HG03354 (cell line): ENCODE measurements around the gene MB21D2.

ENCODE experiments used
- ATAC-seq: cut with Tn5 transposase; IDR thresholded peaks from one replicate; pipeline ENCODE4 v1.9.1; 2021; ENCODE audit warnings: mild to moderate bottlenecking; ENCODE audit not compliant: unreplicated experiment, poor library complexity, severe bottlenecking

MB21D2 gene

DNA sequence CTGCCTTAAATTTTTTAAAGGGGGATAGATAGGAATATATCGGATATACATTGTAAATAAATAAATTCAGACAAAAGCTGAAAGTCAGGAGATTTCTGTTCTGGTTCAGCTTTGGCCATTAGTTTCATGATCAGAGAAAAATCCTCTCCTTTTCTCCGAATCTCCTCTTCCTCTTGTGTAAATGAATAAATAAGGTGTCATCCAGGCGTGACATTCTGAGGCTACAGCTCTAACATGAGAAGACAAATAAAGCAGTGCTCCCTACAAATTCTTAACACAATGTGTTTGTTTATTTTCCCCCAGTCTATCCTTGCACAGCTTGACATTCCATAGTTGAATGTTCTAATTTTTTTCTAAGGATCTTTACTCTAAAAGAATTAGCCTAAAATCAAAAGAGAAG lies 9.4 kb upstream of the MB21D2 start:
- ATAC-seq: no peak

DNA sequence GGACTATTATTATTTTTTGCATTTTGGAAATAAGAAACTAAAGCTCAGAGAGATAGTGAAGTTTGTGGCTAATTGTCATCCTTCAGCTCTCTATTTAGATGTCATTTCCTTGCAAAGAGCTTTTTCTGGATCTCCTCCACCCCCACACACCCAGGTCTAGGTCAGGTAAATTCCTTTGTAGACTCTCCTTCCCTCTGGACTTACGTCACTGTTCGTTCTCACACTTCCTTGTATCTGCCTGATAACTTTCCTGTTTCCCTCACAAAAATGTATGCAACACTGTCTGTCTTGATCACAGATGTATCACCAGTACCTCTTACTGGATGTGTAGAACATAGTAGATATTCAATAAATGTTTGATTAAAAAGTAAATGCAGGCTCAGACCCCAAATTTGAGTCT lies 6.1 kb upstream of the MB21D2 start:
- no peak for ATAC-seq

DNA sequence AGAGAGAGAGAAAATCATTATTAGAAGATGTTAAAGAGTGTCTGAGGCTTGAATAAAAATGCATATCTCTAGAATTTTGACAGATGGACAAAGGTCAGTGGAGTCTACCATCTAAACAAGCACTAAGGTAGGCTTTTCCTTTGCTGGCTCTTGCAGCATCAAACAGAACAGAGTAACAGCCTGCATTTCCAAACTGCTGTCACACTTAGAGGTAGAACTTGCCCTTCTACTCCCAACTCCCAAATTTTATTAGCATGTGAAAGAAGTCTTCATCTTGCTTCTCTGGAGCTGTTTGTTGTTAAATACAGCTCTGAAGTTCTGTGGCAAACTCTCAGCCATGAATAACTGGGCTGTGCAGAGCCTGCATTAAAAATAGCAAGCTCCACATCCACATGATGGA lies 4.1 kb upstream of the MB21D2 start:
- no peak for ATAC-seq

DNA sequence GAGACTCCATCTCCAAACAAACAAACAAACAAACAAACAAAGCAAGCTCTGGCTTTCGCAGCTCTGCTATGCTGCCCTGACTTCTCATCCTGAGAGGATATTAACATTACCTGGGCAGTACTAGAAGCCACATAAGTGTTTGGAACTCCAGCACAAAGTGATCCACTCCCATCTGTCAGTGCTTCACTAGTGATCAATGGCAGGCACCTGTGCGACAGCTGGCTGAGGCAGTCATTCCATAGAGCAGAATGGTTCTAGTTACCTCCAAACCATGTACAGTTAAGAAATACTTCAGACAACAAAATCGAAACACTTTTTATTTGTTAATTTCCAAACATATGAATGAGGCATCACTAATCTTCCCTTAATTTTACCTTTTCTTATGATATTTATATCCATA lies 2.8 kb upstream of the MB21D2 start:
- no peak for ATAC-seq

DNA sequence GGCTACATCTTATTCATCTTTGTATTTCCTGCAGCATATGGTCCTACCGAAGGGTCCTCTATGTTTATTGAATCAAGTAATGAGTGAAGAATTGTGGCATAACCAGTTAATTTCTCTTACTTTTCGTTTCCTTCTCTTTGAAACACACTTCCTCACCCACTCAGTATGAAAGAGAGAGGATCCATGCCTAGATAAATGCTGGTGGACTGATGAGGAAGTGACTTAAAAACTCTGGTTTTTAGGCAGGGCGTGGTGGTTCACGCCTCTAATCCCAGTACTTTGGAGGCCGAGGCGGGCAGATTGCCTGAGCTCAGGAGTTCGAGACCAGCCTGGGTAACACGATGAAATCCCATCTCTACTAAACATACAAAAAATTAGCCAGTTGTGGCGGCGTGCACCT lies 2.2 kb upstream of the MB21D2 start:
- no peak for ATAC-seq

DNA sequence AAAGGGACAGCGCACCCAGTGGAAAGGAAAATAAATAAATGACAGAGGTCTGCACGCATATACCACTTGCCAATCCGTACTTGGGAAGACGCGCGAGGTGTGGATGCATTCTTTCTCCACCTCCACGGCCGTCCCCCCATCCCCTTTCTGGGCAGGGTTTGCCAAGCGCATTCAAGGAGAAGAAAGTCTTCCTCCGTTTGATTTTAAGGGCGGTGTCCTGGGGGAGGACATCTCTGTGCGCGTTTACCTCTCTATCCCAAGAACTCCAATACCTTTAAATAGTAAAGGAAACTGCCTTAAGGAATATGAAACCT lies 576 bp upstream of the MB21D2 start:
- ATAC-seq: no peak

DNA sequence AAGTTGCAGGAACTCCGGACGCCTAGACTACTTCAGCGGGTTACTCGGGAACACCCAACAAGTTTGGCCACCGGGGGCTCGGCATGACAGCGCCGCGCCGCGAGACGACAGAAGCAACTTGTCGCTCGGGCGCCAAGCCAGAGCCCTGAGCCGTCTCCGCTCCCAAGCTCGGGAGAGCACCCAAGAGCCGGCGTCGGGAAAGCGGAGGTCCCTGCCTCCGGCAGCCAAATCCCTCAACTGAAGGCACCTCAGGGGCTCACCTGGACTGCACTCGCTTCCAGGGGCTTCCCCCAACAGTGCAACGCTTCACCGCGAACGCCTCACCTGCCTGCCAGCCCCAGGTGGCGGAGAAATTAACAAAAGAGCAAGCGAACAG lies 640 bp downstream of the MB21D2 start:
- no peak for ATAC-seq

DNA sequence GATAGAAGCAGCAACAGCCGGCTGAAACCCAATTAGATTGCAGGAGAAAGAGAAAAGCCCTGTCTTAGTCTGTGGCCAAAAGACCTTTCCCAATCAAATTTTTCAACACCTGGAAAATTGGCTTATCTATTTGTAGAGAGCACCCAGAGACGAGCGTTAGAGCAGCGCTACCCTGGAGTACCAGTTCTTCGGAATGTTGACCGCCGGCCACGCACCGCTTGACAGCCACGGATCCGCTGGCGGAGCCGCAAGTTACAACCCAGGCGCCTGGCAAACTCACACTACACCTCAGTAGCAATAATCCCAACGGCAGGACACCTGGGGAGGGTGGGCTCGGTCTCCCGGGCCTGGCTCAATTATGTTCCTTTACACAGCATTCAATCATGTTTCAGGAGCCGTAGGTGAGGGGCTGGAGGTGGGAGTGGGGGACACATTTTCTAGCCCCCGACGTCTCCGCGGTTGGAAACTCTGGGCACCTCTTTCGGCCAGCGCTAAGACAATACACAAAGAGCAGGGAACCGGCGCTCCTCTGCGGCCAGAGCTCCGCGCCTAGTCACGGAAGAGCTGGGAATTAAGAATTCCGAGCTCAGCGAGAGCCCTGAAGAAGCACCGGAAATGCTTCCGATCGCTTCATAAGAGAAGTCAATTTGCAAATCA lies 1.2 kb downstream of the MB21D2 start:
- no peak for ATAC-seq

DNA sequence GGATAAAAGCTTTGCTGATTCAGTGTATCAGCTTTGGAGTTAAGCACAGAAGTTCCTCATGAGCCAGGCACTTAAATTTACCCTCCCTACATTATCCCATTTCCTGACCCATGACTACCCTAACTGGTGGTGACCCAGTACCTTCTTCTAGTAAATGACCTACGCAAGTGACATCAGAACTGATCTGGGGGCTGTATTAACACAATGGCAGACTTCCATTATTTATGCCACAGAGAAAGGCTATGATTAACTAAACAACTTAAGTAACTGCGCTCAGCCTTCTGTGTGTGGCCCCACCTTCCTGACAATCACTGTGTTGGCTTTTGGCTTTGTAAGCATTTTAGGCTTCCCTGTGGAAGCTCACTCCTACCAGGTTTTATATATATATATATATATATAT lies 1.9 kb downstream of the MB21D2 start:
- ATAC-seq: no peak

DNA sequence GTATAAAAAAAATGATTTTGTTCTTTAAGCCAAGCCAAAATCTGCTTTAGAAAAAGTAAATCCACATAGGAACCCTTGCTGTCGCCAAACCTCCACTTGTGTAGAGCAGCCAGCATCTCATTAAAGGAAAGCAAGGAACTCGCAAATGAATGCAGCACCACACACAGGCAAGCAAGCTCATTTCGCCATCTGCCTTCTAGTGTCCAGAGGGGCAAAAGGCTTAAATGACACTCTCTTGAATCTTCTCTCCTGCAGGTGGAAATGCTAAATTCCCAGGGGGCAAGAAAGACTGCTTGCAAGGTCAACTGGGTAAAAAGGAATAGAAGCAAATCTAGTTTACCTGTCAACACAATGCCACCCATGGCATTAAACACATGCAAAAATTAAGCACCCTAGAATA lies 2.4 kb downstream of the MB21D2 start:
- ATAC-seq: no peak

DNA sequence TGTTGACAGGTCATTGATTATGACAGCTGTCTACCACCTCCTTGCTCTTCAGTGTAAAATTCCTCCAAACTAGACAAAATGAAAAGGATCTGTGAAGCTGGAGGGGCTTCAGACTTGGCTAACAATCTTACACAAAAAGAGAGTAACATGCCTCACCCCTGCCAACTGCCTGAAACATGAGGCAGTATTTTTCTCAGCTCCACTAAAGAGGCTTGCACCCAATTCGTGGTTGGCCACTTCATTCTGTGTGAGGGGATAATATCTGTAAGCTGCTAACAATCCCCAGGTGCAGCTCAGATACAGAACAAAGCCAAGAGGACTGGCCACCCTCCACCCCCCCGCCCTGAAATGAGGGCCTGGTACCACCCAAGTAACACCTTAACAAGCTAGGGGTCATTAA lies 2.8 kb downstream of the MB21D2 start:
- ATAC-seq: no peak

DNA sequence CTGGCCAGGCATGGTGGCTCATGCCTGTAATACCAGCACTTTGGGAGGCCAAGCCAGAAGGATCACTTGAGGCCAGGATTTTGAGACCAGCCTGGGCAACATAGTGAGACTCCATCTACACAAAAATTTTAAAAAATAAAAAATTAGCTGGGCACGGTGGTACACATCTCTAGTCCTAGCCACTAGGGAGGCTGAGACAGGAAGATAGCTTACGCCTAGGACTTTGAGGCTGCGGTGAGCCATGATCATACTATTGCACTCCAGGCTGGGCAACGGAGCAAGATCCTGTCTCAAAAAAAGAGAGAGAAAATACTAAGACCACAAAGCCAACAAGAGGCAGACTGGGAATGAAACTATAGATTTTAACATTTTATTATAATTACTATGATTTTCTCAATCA lies 4.1 kb downstream of the MB21D2 start:
- no peak for ATAC-seq

DNA sequence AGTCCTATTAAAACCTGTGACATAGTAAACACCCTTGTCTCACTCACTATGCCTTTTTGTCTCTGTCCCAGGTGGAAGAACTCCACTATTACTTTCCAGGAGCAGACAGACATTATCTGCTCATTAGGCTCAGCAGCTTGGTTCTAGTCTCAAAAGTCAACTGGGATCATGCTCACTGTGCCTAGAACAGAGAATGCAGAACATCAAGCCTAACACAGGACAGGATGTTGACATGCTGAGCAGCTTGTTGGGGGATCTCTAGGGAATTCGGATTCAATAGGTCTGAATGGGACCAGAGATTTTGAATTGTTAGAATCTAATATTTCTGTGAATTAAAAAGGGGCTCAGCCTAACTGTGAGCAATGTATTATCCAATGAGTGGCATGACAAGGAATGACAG lies 6.4 kb downstream of the MB21D2 start:
- ATAC-seq: no peak

DNA sequence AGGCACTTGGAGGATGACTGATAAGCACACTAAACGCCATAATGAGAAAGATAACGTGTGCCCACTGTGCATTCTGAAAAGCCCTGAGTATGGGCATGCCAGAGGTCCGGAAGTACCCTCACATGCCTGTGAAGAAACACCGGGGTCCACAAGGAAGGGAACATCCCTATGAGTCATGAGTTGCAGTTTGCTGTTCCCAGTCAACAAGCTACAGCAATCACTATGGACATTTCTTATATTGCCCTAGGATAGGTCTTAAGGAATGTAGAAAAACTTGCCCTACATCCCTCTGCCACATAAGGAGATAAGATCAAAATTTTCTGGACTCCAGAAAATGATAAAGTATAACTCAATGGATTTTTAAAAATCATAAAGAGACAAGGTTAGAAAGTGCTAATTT lies 9.9 kb downstream of the MB21D2 start:
- no peak for ATAC-seq

DNA sequence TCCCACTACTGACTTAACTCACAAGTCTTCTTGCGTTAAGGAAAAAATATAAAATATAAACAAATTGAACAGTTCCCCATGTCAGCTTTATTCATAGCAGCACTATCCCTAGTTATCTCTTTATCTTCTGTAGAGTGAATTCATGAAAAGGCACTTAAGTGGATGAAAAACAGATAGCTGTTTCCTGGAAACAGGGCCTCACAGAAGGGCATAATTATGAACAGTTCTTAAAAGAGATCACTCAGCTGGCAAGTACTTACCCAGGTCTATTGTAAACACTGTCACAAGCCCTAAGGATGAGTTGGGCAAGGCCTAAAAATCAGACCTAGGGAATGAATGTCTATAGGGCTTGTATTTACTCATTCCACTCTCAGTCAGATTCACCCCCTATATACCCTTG lies 10.7 kb downstream of the MB21D2 start:
- ATAC-seq: no peak

DNA sequence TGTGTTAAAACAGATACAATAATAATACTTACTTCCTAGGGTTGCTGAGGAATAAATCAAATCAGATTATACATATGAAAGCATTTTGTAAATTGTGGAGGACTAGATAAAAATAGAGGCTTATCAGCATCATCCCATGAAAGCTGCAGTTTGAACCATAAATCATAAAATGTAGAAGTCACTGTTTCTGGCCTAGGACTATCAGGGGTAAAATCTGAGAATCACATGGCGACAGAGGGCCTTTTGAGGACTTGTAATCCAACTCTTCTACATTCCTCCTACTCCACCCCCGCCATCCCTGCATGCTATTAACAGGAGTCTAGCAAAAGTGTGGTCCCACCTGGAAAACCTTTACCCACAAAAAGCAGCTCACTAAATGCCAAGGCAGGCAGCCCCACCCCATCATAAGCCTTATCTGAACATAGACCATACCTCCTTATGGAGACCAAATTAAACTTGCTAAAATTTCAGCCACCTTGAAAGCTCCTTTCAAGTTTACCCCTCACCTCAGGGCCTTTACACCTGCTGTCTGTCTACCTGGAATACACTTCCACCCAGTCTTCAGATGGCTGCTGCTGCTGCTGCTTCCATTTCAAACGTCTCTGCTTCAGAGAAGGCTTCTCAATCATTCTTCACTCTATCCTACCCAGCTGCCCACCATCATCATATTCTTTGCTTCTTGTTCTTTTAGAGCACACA lies 11.5 kb downstream of the MB21D2 start:
- no peak for ATAC-seq

DNA sequence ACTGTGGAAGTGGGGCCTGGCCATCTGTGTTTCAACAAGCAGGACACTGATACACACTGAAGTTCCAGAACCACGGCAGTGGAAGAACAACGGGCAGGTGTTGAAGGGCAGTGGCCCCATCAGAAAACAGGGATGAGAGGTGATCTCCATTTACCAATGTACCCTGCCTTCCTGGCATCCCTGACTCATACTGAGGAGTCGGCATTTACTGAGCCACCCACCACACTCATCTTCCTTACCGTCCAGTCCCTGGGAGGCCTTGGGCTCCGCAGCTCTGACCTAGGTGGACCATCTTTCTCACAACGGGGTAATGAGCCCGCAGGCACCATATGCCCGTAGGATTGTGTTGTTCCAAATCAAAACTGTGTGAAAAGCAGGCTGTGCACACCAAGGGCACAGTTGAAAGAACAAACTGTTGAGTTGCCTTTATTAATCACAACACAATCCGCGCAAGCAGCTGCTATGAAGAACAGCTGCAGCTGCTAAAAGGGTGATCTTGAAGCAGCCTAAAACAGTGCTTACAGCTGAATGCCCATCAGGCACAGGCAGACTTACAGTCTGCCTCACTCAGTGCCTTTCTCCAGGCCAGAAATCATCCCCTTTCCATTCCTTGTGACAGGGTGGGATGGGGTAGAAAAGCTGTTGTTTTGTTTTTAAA lies 12.9 kb downstream of the MB21D2 start:
- no peak for ATAC-seq

DNA sequence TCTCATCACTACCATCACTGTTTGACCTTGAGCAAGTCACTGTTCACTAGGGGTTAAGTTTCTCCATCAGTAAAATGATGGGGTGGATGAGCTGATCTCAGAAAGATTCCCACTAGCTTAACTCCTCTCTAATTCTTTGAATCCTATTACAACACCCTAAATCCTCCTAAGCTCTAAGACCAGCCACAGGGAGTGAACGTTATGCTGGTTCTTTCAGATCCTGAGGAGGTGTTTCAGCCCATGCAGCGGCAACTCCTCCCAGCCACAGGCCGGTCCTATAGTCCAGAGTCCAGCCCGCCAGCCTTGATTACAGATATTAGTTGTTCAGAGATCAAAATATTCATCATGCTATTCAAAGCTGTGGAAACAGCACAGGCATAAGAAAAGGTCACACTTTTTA lies 15.1 kb downstream of the MB21D2 start:
- ATAC-seq: no peak

DNA sequence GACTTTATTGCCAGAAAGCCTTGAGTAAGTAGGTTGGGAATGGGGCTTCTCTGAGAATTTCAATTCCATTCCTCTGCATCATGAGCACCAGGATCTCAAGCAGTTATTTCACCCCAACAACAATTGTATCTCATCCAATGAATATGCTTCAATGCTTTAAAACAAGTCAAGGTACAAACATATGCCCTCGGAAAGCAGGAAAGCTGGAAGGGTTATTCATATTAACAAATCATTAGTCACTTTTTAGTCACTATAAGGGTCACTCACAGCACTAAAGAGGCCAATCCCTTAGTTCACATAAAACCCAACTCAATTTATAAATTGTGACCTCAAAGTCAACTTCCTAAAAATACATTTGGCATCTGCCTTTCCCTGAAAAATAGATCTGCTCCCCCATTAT lies 16.2 kb downstream of the MB21D2 start:
- ATAC-seq: no peak

DNA sequence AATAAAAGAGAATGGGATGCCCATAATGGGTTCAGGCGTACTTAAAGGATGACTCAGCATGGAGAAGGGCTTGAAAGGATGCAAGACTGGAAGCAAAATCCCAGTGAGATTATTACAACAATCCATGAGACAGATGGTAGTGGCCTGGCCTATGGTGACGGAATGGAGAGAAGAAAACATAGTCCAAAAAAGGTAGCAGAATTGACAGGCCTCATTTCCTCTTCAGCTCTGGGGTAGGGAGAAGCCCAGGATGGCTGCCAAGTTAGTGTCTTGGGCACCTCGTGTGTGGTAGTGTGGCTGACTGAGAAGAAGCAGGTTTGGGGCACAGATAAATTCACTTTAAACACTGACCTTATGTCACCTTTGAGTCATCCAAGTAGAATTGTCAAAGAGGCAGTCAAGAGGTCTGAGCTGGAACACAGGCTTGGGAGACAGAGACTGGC lies 18.1 kb downstream of the MB21D2 start:
- no peak for ATAC-seq

DNA sequence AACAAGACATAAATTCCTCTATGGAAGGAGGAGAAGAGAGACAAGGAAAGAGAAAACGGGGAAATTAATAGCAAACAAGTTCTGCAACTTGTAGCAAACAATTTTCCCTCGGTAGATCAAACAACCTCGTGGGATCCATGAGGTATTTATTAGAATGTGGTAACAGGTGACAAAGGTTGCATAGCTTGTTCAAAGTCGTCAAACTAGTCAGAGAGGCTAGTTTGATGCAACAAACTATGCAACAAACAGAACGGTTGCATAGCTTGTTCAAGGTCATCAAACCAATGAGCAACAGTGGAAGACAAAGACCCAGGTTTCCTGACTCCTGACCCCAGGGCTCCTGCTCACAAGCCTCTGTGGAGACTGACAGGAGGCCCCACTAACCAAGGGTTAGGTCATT lies 20.7 kb downstream of the MB21D2 start:
- no peak for ATAC-seq

DNA sequence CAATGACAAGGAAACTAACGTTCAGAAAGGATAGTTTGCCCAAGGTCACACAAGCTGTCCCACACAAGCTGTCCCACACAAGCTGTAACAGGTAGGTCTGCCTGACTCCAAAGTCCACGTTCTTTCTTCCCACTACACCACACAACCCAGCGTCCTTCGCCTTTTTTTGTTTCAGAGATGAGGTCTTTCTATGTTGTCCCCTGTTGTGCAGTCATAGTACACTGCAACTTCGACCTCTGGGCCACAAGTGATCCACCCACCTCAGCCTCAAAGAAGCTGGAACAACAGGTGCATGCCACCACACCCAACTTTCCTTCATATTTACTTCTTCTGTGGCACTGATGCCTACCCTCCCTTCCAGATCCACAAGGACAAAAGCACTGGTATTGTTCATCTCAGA lies 21.4 kb downstream of the MB21D2 start:
- no peak for ATAC-seq
